ENCODE data around the gene TOPORS.
"Not testable (repeated sequence)": the region's sequence is repeated elsewhere in the genome, so short reads cannot be mapped to it uniquely, and the experiment has no call there.

The TOPORS gene

DNA sequence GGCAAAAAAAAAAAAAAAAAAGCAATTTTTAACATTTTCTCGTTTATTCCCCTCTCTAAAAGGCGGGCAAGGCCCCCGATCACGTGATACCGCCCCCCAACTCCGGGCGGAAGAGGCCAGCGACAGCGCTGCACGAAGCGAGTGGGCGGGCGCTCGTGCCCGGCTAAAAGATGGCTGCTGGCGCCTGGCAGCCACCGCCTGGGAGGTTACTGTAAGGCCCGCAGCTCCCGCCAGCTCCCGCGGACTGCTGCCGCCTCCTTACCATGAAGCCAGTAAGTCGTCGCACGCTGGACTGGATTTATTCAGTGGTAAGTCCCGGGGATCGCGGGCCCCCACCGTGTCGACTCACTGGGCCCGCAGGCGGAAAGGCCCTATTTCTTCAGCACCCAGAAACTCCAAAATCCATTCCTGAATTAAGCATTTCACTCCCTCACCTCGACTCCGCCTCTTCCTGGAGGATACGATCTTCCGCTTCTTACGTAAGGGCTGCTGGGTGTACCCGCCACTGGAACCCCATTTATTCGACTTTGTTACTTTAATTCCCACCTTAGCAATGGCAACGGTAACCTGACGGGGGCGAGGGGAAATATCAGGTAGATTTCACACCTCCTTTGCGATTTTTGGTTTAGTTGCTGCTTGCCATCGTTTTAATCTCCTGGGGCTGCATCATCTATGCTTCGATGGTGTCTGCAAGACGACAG is at the start of gene TOPORS, which contains the start of gene SMIM27:
TOPORS (minus strand) TSS at position 415 of the 701 bp plus-strand sequence; CDS start at position 265, 150 bp downstream.
SMIM27 (plus strand) TSS at position 156 of the 701 bp plus-strand sequence; CDS start at position 264, 108 bp downstream.
- DNase-seq (ENCODE audit: low spot score) = peak; percentile 95

DNA sequence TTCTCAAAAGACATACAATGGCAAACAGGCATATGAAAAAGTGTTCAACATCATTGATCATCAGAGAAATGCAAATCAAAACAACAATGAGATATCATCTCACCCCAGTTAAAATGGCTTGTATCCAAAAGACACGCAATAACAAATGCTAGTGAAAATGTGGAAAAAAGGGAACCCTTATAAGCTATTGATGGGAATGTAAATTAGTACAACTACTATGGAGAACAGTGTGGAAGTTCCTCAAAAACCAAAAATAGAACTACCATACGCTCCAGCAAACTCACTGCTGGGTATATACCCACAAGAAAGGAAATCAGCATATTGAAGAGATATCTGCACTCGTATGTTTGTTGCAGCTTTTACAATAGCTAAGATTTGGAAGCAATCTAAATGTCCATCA is 46.6 kb upstream of the TOPORS start:
- DNase-seq (ENCODE audit: low spot score) = not testable (repeated sequence)

DNA sequence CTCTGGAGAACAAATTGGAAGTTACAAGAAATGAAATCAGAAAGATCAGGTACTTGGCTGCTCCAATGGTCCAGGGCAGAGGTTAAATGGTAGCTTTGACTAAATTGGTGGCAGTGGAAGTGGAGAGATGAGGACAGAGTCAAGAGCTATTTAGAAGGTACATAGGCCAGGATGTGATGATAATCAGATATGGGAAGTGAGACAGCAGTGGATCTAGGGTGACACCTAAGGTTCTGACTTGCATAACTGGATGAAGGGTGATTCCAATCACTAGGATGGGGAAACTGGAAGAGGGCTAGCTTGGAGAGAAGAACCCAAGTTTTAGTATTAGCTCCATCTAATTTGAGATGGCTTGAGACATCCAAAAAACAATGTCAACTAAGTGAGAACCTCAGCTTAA is 44.5 kb upstream of the TOPORS start:
- no peak for DNase-seq (ENCODE audit: low spot score)

DNA sequence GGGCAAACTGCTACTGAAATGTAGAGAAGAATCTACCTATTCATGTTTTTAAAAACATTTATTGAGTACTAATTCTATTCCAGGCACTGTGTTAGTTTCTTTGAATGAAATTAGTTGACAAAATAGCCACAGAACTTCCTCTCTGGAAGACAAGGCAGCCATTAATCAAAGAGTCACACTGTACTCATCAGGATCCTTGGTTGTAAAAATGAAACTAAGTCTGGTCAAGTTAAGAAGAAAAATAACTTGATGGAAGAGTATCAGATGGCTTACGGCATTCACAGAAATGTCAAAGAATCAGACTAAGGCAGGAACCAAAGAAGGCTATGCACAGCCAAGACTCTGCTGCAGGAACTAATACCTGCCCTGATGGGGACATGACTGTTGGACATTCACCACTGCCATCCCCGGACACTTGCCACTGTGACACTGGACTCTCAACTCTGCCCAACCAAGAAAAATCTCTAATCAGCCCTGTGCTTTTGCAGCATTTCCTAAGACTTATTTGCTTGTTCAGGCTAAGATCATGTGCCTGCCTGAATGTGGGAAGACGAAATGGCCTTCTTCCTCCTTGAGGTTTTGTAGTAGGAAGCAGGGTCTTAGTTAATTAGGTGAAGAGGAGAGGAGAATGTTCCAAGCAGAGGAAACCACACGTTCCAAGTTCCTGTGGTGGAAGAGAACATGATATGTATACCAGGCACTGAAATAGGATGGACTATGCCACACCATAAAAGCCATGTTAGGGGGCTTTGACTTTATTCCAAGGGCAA is 43.9 kb upstream of the TOPORS start:
- DNase-seq (ENCODE audit: low spot score) = no peak

DNA sequence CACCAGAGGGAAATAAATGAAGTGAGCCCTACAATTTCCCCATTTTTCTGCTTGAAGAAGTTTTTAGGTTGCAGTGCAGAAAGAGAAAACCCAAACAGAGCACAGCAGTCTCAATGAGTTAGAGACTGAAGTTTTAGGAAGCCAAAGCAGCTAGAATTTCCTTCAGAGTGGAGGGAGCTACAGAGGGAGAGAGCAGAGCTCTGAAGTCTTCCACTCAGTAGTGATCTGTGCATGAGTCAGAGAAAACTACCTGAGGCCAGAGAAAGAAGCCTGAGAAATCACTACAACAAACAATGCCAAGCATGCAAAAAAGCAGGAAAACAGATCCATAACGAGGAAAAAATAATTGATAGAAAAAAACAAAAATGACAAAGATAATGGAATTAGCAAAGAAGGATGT is 38.5 kb upstream of the TOPORS start:
- DNase-seq (ENCODE audit: low spot score) = no peak

DNA sequence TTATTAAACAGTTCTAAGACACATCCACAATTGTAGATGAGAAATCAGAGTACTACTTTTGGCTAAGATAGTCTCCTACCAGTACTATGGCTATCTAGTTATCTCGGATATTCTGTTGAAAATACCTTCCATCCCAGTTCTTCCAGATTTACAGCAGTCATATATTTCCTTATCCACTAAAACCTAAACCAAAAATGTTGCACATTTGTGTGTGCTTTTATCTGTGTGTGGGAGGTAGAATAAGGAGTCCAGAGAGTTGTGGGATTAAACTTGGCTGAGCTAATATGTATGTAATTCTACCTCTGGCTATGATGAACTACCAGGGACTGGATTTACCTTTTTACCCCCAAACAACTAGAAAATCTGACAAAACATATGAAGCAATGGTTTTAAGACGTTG is 38.1 kb upstream of the TOPORS start:
- DNase-seq (ENCODE audit: low spot score) = no peak

DNA sequence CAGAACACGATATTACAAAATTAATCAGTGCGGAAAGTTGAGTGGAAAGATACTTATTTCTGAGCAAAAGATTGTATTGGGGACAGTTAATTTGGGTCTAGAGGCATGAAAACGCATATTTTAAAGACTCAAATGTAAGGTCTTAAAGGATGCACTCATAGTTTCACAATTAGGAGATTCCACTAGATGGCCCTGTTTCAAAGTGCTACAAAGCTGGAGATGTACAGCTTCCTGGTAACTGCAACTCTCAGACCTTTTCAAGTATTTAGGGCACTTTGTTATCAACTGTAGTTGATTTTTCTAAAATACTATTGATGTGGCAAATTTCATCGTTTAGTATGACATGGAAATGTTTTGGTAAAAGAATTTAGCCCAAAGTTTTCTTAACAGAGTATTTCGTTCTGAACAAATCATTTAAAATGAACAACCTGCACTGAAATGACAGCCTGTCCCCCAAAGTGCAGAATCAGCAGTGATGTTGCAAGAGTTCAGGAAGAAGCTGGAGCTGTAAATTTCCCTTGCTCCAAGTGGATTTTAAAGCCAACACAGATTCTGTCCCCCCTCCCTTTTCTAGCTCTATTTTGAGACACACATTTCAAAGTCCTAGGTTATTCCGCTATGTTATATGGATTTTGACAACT is 36.8 kb upstream of the TOPORS start:
- DNase-seq (ENCODE audit: low spot score) = peak; percentile 67

DNA sequence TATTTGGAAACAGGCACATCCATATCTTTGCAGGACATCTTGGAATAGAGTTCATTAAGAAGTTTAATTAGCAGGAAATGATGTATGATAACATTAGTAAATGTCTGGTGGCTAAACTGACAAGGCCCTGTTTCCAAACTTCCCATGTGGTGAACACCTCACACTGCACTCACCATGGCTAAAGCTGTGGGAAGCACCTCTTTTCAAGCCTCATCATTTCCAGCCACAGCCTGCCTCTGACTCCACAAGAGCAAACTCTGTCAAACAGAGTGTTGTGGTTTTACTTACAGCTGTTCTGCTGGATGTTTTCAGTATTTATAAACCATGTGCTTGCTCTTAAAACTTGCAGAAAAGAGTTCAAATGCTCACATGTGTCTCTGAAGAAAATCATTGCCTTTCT is 35.5 kb upstream of the TOPORS start:
- no peak for DNase-seq (ENCODE audit: low spot score)

DNA sequence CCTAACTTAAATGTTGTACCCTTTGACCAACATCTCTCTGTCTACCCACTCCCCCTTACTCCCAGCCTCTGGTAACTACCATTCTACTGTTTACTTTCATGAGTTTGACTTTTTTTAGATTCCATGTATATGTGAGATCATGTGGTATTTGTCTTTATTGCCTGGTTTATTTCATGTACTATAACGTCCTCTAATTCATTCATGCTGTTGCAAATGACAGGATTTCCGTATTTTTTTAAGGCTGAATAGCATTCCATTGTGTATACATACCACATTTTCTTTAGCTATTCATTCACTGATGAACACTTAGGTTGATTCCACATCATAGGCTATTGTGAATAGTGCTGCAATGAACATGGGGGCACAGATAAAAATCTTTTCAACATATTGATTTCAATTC is 32.4 kb upstream of the TOPORS start:
- no peak for DNase-seq (ENCODE audit: low spot score)

DNA sequence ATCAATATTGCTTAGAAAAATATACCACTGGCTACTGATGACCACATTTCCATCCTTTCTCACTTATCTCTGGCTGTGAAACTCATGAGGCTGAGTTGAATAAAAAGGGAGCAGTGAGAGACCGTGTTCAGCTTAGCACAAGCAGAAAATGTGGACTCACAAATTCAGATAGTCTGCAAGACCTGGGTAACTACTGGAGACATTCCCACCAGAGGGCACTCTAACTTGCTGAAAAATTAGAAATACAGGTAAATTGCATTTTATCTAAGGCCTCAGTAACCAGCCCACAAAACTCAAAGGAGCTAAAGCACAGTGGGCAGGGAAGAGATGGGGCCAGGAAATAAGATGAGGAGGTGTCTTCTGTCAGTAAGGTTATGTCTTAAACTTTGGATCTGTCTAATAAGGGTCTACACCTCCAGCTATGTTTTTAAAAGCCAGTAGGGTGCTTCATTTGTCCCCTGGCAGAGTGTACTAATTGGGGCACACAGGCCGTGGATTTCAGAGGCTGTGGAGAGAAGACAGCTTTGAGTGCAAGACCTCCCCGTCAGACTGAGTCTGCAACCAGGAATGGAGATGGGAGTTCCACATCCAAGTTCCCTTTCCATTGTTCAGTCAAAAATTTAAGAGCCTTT is 29.2 kb upstream of the TOPORS start:
- DNase-seq (ENCODE audit: low spot score) = peak; percentile 69

DNA sequence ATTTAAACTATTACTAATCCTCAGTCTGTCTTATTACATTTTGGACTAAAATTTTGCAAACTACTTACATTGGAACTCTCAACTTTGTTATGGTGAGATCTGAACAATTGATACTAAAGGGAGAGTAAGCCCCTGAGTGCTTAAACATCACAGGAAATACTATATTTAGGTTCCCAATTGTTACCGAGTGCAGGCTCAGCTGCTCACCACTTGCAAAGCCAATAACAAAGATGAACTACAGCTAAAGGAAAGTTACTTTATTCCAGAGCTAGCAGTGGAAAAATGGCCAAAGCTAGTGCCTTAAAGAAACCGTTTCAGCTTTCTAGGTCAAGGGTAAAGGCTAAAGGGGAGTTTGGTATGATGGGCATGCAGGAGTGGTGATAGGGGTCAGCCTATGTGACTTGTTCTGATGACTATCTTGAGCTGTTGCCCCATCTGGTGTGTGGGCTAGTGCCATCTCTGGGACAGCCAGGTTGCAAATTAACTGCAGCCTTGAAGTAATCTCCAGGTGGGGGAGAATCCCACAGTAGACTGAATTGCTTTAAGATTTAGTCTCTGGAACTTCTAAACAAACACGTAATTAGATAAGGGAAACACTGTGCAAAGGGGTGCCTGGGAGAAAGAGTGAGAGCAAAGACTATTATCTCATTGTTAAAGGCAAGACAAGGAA is 28.4 kb upstream of the TOPORS start:
- DNase-seq (ENCODE audit: low spot score) = no peak

DNA sequence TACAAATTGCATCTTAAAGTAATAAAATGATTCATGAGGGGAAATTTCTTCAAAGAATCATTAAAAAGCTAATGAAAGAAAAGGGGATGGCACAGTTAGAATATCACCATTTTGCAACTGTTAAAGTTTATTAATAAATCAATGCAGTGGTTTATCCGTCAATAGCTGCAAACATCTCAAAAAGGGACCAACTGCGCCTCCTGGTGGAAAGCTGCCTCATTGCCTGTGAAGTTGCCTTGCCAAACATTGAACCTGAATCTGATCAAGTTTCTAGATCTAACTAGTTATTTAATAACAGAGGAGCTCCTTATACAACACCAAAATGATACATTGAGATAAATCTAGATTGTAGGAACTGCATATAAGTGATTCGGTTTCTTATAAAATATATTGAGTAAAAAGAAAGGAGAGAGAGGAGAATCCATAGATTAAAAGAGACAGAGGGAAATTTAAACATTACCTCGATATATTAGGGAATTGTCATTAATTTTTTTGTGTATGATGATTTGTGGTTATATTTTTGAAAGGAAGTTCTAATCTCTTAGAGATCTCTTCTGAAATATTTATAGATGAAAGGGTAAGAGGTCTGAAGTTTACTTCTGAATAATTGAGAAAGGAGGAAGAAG is 27.4 kb upstream of the TOPORS start:
- DNase-seq (ENCODE audit: low spot score) = peak; percentile 79

DNA sequence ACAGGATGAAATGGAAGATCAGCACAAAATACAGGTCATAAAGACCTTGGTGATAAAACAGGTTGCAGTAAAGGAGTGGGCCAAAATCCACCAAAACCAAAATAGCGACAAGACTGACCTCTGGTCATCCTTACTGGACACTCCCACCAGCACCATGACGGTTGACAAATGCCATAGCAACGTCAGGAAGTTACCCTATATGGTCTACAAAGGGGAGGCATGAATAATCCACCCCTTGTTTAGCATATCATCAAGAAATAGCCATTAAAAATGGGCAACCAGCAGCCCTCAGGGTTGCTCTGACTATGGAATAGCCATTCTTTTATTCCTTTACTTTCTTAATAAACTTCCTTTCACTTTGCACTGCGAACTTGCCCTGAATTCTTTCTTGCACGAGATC is 26.6 kb upstream of the TOPORS start:
- DNase-seq (ENCODE audit: low spot score) = no peak

DNA sequence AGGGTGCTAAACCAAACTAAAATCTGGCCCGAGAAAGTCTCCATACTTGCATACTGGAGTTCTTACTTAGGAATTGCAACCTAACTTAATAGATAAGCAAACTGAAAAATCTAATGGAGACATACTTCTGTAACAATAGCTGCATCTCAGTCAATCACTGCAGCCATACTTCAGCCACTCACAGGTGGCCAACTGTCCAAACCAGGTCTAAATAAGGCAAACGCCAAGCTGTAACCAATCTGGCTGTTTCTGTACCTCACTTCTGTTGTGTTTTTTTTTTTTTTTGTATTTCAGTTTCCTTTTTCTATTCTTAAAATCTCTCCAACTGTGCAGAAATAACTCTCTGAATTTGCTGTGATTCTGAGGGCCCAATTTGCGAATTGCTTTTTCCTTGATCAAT is 24.9 kb upstream of the TOPORS start:
- DNase-seq (ENCODE audit: low spot score) = no peak

DNA sequence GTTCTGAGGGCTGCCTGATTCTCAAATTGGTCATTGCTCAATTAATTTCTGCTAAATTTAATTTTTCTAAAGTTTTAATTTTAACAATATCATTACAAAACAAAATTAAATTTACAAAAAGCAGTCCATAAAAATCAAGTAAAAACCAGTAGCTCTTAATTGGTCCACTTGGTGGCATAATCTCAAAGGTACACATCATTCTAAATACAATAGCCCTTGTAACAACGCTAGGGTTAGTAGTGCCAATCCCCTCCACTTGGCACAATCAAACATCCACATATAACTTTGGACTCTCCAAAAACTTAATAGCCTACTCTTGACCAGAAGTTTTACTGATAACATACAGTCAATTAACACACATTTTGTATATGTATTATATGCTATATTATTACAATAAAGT is 22.5 kb upstream of the TOPORS start:
- no peak for DNase-seq (ENCODE audit: low spot score)

DNA sequence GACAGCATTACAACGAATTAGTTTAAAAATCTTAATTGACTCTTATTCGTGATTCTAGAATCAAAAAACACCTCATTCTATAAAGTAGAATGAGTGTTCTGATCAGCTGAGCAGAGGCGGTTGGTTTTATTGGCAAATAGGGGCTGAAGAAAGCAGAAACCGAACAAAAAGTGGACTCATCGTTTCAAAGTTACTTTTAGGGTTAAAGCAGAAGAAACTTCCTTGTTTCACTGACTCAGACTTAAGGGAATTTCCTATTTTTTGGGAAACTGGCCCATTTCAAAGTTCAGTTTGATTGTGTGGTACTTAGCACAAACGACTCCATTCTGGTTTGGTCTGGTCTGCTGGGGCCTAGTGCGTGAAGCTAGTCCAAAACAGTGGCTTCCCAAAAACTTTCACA is 21.4 kb upstream of the TOPORS start:
- DNase-seq (ENCODE audit: low spot score) = no peak

DNA sequence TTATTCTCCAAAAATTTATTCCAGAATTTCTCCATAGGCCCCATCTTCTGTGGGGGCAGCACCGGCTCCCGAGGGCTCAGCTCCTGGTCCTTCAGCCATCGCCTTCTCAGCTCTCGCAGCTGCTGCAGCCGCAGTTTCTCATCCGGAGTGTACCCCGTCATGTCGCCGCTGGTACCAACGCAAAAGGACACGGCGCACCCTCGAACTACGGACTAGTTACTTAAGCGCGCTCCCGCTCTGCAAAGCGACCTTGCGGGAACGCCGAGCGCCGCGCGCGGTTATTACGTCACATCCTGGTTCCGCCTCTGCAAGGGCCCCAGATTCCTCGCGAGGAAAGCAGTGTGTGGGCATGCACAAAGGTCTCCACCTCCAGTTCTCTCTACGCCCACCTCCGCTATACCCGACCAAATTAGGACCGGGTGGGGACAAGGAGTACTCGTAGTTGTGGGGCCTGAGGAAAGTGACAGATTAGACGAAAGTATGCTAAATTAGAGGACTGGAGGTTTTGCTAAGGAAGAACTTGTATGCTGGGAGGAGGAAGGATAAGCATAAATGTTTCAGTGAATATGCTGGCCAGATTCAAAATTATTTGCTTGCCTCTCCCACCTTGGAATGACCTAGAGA is 20.6 kb upstream of the TOPORS start, which contains the start of gene NDUFB6:
NDUFB6 (minus strand) TSS at position 260 of the 624 bp plus-strand sequence; CDS start at position 161, 99 bp downstream.
- peak; percentile 95 for DNase-seq (ENCODE audit: low spot score)

DNA sequence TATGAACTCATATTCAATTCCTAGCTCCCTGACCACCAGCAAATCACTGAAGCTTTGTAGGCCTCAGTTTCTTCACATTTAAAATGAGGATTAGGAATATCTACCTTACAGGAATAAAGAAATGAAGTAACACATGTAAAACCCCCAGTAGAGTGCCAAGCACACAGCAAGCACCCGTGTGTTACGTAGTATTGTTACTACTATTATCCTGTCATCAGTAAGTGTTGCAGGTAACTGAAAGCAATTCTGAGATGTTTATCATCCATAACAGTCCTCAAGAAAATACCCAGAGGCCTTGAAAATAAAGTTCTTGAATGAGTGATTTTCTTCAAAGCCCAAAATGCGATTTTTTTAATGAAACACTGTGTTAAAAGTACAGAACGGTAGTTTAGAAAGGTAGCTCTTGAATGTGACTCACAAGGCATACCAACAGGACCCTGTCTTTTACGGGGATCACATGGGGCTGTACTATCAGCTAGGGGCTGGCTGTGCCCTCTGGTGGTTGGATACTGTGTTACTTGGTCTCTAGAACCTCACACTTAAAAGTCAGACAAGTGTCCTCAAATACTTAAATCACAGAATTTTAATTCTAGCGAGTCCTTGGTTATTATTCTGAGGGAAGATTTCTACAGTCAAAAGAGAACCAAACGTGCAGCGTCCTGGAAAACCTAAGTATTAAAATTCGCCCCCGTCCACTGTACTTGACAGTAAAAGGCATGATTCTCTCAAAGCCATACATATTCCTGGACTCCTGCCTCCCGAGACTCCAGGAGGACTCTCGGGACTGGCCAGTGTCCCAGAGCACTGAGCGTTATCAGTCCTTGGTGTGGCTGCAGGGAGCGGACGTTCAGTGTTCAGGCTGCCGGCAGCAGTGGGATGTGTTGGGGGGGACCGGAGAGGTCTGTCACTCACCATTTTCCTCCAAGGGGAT is 19.8 kb upstream of the TOPORS start:
- peak; percentile 85 for DNase-seq (ENCODE audit: low spot score)

DNA sequence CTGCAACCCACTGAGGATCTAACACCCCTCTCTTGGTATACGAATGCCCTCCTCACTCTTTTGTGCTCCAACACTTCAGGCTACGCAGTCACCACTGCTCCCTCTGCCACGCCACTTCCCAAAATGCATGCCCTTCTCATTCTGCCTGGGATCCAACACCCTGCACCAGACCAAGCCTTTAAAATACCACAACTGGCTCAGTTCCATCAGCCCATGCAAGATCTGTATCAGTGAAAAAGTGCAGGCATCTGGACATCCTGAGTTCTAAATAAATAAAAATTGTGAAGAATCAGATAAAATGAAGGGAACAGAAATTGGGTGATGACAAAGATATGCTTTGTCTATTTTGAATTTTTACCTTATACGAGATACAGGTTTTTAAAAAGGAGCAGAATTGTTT is 17.9 kb upstream of the TOPORS start:
- no peak for DNase-seq (ENCODE audit: low spot score)

DNA sequence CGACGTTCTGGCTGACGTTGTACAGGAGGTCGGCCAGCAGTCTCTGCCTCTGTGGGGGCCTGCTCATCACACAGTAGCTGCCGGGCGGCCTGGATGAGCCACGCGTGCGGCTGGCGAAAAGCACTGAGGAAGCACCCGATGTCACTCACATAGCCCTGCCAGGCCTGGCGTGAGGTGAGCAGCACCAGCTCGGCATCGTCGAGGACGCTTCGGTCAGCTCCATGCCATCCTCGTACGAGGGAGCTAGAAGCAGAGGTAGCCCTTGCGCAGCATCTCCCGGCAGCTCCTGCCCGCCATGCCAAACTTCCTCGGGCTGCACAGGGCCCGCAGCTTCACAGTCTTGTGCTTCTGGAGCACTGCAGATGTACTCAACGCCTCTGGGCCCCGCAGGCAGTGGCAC is 14.4 kb upstream of the TOPORS start:
- no peak for DNase-seq (ENCODE audit: low spot score)
